Measurements from ENCODE around the gene ZNF213.

- TF ChIP-seq CTCF (tag by site-specific recombination; IDR thresholded peaks at IDR 0.05) (no peak), ZNF354C (tag by site-specific recombination; IDR thresholded peaks at IDR 0.05; ENCODE audit: borderline replicate concordance, low read depth) (no peak), ZNF274 (IDR thresholded peaks at IDR 0.05; ENCODE audit: low read length) (no peak), ZNF274 (tag by site-specific recombination; IDR thresholded peaks at IDR 0.05; ENCODE audit: borderline replicate concordance) (no peak), ZNF561 (tag by site-specific recombination; IDR thresholded peaks at IDR 0.05; ENCODE audit: borderline replicate concordance) (no peak), ZNF202 (tag by site-specific recombination; IDR thresholded peaks at IDR 0.05; ENCODE audit: borderline replicate concordance) (no peak), HOXA7 (CRISPR knock-in tag; IDR thresholded peaks at IDR 0.05; ENCODE audit: borderline replicate concordance) (no peak), ZNF777 (tag by site-specific recombination; IDR thresholded peaks at IDR 0.05; ENCODE audit: borderline replicate concordance) (no peak), PATZ1 (tag by site-specific recombination; IDR thresholded peaks at IDR 0.05) (no peak), REST (tag by site-specific recombination; IDR thresholded peaks at IDR 0.05) (no peak), PBX3 (CRISPR knock-in tag; IDR thresholded peaks at IDR 0.05) (no peak), ZNF174 (tag by site-specific recombination; IDR thresholded peaks at IDR 0.05) (no peak)
Observed at GRCh38 chr16:3180445-3180878, 45.6 kb downstream of the ZNF213 start.

All from HEK293 (cell line).